ENCODE results near the gene TRIM7. TPM values are rescaled to one million over a fixed set of nuclear protein-coding genes. Genes with fewer than 3 reads are reported as not detected.
A peak's percentile ranks its signal among the peaks of the same experiment; 100 is the strongest.
"Not testable (repeated sequence)": the region's sequence is repeated elsewhere in the genome, so short reads cannot be mapped to it uniquely, and the experiment has no call there.

TRIM7 gene
- total and polyA plus RNA-seq, 12 donors: 3.9 to 30.8 (median 6.0) TPM

DNA sequence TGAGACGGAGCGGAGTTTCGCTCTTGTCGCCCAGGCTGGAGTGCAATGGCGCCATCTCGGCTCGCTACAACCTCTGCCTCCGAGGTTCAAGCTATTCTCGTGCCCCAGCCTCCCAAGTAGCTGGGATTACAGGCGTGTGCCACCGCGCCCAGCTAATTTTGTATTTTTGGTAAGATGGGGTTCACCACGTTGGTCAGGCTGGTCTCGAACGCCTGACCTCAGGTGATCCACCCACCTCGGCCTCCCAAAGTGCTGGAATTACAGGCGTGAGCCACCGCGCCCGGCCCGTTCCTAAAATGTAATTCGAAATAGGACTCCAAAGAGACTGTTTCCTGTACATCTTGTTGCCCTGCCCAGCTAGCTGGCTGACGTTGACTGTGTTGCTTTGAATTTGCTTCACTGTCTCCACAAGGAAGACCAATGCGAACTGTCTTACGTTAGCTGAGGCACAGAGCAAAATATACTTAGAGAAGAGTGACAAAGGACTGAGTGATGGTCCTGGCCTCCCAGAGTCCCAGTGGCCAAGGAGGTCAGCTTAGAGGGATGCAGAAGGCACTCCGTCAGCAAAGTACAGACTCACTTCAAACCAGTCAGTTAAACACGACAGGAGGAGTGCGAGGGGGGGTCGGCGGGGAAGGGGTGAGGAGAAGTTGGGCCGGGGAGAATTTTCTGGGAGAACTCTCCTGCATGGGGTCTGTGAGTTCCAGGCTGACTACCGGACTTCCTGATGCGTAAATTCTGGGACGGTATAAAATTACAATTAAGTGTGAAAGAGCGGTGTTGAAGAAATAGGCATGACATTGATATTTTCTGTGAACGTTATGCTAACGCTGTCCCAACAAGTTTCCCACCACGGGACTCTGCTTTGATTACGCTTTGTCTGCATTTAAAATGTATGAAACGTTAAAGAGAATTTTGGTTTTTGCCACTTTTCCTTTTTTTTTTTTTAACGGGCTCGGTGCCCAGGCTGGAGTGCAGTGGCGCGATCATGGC, 11.3 kb upstream of the TRIM7 start:
- H3K27me3 ChIP-seq: peaks cover 0 to 7% (median 0%) of the 10 kb centered on the region in 7 donors

DNA sequence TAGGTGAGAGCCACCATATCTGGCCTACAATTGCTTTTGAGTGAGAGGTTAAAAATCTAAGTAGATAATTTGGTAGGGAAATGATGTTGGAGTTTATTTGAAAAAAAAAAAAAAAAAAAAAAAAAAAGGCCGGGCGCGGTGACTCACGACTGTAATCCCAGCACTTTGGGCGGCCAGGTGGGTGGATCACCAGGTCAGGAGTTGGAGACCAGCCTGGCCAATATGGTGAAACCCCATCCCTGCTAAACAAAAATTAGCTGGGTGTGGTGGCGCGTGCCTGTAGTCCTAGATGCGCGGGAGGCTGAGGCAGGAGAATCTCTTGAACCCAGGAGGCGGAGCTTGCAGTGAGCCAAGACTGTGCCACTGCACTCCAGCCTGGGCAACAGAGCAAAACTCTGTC, 9.3 kb upstream of the TRIM7 start:
- H3K36me3 ChIP-seq; H3K27me3 ChIP-seq; H3K27ac ChIP-seq; H3K4me3 ChIP-seq; DNase-seq; ATAC-seq; H3K9me3 ChIP-seq; intact Hi-C loops (cut with DNase I): not testable (repeated sequence)
- WGBS, 2 donors: 82 to 94% methylated on average over 10 of the region's 10 CpGs
- peaks cover 0 to 47% (median 30%) of the 10 kb centered on the region in 9 donors for H3K4me1 ChIP-seq

More for the DNA sequence above, 11.3 kb upstream of the TRIM7 start:
- no peak for ATAC-seq
- H3K9me3 ChIP-seq: no peaks in the 10 kb centered on the region
- intact Hi-C loops (cut with DNase I): no loop called here
- 17 to 34% methylated on average over 44 of the region's 44 CpGs for whole genome bisulfite sequencing, 2 donors
- peaks cover 0 to 44% (median 30%) of the 10 kb centered on the region in 9 donors for H3K4me1 ChIP-seq
- no peak for DNase-seq
- H3K27ac ChIP-seq: peak overlapping the region in 7 of 10 donors; percentile 6 to 72 (median 63)
- no peaks in the 10 kb centered on the region for H3K36me3 ChIP-seq
- TF ChIP-seq, protein P1, sequence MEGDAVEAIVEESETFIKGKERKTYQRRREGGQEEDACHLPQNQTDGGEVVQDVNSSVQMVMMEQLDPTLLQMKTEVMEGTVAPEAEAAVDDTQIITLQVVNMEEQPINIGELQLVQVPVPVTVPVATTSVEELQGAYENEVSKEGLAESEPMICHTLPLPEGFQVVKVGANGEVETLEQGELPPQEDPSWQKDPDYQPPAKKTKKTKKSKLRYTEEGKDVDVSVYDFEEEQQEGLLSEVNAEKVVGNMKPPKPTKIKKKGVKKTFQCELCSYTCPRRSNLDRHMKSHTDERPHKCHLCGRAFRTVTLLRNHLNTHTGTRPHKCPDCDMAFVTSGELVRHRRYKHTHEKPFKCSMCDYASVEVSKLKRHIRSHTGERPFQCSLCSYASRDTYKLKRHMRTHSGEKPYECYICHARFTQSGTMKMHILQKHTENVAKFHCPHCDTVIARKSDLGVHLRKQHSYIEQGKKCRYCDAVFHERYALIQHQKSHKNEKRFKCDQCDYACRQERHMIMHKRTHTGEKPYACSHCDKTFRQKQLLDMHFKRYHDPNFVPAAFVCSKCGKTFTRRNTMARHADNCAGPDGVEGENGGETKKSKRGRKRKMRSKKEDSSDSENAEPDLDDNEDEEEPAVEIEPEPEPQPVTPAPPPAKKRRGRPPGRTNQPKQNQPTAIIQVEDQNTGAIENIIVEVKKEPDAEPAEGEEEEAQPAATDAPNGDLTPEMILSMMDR (IDR thresholded peaks at IDR 0.05): no peak
- H3K4me3 ChIP-seq: peak overlapping the region in 9 of 10 donors; percentile 39 to 69 (median 58)

DNA sequence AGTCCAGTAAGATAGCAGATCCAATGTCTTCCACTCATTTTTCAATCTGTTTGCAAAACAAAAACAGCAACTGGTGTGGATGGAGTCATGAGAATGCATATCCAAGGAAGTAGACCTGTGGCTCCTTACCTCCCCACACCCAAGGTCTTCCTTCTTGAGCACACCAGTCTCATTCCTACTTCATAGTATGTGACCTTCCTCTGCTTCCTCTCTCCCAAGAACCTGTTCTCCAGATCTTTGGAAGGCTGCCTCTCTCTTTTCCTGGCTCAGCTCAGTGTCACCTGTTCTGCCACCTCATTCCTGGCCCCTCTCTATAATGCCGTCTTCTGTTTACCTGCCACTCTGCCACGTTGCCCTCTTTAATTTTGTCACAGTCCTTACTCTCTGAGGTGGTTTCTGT, 7.9 kb upstream of the TRIM7 start:
- no peak overlapping the region for H3K4me3 ChIP-seq
- no peaks in the 10 kb centered on the region for H3K36me3 ChIP-seq
- DNase-seq (no peak), ATAC-seq (no peak)
- H3K27me3 ChIP-seq: peaks cover 0 to 7% (median 0%) of the 10 kb centered on the region in 7 donors
- intact Hi-C loops (cut with DNase I): no loop called here
- no peaks in the 10 kb centered on the region for H3K9me3 ChIP-seq
- H3K4me1 ChIP-seq: peaks cover 0 to 40% (median 22%) of the 10 kb centered on the region in 9 donors
- WGBS, 2 donors: 47 to 59% methylated on average over 2 of the region's 2 CpGs
- H3K27ac ChIP-seq: peak overlapping the region in 8 of 10 donors; percentile 28 to 67 (median 48)
- TF ChIP-seq, protein P1 (IDR thresholded peaks at IDR 0.05): no peak

DNA sequence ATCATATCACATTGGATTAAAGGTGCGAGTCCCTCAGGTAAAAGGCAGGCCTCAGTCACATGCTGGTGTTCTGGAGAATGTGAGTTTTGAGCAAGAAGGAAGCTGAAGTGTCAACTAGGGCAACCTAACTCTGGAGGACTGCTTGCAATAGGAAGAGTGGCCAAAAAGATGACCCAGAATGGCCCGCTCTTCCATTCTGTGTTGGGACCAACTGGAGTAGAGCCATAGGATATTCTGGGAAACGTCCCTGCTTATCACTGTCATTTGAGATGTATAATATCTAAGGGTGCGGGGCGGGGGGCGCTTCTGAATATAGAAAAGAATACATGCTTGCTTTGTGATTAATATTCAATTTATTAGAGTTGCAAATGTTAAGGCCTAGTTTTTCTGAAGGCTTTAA, 7.1 kb upstream of the TRIM7 start:
- H3K27me3 ChIP-seq: no peaks in the 10 kb centered on the region
- DNase-seq: no peak
- H3K4me3 ChIP-seq: no peak overlapping the region
- H3K36me3 ChIP-seq: no peaks in the 10 kb centered on the region
- peaks cover 0 to 32% (median 20%) of the 10 kb centered on the region in 9 donors for H3K4me1 ChIP-seq
- 50 to 69% methylated on average over 6 of the region's 6 CpGs for WGBS, 2 donors
- no peaks in the 10 kb centered on the region for H3K9me3 ChIP-seq
- peak in 3 of 8 donors; percentile 48 to 57 (median 56) for ATAC-seq
- H3K27ac ChIP-seq: peak overlapping the region in 7 of 10 donors; percentile 32 to 67 (median 49)
- intact Hi-C loops (cut with DNase I): no loop called here
- TF ChIP-seq, protein P1 (IDR thresholded peaks at IDR 0.05): no peak

All from heart right ventricle (tissue), 16 donors.